Body of pancreas (tissue), 4 donors: Measurements from ENCODE around the gene LYSMD2.

Experiments used
- POLR2A ChIP-seq, 3 donors: fragments of 450-650 bp; IDR thresholded peaks; one replicate each; pipeline ENCODE4 v1.6.1; 2016; ENCODE audit warnings: antibody characterized with exemption in 3 of 3, mild to moderate bottlenecking in 2 of 3
- TF ChIP-seq, protein P1 (sequence below), 7 experiments: fragments of 450-650 bp in 4 of 7; fragments of 200-600 bp in 3 of 7; sonication (generic) in 3 of 7; IDR thresholded peaks; one replicate each; pipeline ENCODE4 v1.5.1; 2016 to 2019; ENCODE audit warnings: antibody characterized with exemption in 7 of 7

- TF ChIP-seq, protein P1, sequence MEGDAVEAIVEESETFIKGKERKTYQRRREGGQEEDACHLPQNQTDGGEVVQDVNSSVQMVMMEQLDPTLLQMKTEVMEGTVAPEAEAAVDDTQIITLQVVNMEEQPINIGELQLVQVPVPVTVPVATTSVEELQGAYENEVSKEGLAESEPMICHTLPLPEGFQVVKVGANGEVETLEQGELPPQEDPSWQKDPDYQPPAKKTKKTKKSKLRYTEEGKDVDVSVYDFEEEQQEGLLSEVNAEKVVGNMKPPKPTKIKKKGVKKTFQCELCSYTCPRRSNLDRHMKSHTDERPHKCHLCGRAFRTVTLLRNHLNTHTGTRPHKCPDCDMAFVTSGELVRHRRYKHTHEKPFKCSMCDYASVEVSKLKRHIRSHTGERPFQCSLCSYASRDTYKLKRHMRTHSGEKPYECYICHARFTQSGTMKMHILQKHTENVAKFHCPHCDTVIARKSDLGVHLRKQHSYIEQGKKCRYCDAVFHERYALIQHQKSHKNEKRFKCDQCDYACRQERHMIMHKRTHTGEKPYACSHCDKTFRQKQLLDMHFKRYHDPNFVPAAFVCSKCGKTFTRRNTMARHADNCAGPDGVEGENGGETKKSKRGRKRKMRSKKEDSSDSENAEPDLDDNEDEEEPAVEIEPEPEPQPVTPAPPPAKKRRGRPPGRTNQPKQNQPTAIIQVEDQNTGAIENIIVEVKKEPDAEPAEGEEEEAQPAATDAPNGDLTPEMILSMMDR (IDR thresholded peaks at IDR 0.05): no peak
- no peak for TF ChIP-seq POLR2A (IDR thresholded peaks at IDR 0.05)
Observed at GRCh38 chr15:51755790-51756189, 18.3 kb upstream of the LYSMD2 start.
